ENCODE data around the gene TXK. TPM values are rescaled to one million over a fixed set of nuclear protein-coding genes. Genes with fewer than 3 reads are reported as not detected.

Gene TXK
- total RNA-seq, 1 donor, result 0.90 TPM

Small RNA genes within 50 kb of the gene (small RNA-seq; reads per million reads assigned to genes)
- gene RF00019 (not detected), gene RF00026 (not detected), gene RNU6-838P (not detected)

Other genes with a start within 250 kb of the TXK start
- 7.1 and 9.0 TPM in 2 replicates for gene NFXL1, start 219.7 kb downstream of the TXK start, total RNA-seq (ENCODE audit: low replicate concordance)
- gene CNGA1, start 117.6 kb downstream of the TXK start, total RNA-seq (ENCODE audit: low replicate concordance), result 0.18 TPM in 1 of 2 replicates, not detected in the other
- 0.08 and 0.90 TPM in 2 replicates for gene NIPAL1, start 117.5 kb downstream of the TXK start, total RNA-seq (ENCODE audit: low replicate concordance)
- 0.72 and 3.5 TPM in 2 replicates for gene TEC, start 135.6 kb upstream of the TXK start, total RNA-seq (ENCODE audit: low replicate concordance)
- gene SLAIN2, start 207.3 kb upstream of the TXK start, total RNA-seq (ENCODE audit: low replicate concordance), result 9.6 and 93.5 TPM in 2 replicates

Measured in fibroblast of the aortic adventitia (primary cell).